ENCODE data around the gene FRZB. TPM values are rescaled to one million over a fixed set of nuclear protein-coding genes. Genes with fewer than 3 reads are reported as not detected.

Gene FRZB
- total RNA-seq (ENCODE audit: unreplicated experiment), result 2.2 TPM
- long read RNA-seq, partial matches to known transcripts, result 0 of 4 reads
- long read RNA-seq, other reads (novel, unspliced or antisense), result 0 of 4 reads

- no peak for TF ChIP-seq CTCF (IDR thresholded peaks at IDR 0.05; ENCODE audit: partially characterized antibody, unreplicated experiment)
Measured at GRCh38 chr2:182866461-182867406, at the start of gene FRZB. Gene FRZB, minus strand, starts transcription at chr2:182866637. Its CDS starts 85 bp downstream, at chr2:182866552.

GRCh38 chr2:182915369-182916326 is 49.2 kb upstream of the FRZB start:
- H3K27me3 Mint-ChIP-seq (ENCODE audit: unreplicated experiment), result no peaks in the 10 kb centered on the region
- H3K36me3 Mint-ChIP-seq (ENCODE audit: unreplicated experiment), result no peaks in the 10 kb centered on the region
- no peak for DNase-seq
- peak overlapping the region; percentile 22 for H3K27ac Mint-ChIP-seq (ENCODE audit: unreplicated experiment)
- peaks cover 2% of the 10 kb centered on the region for H3K4me1 Mint-ChIP-seq (ENCODE audit: low read depth, unreplicated experiment)
- TF ChIP-seq CTCF (IDR thresholded peaks at IDR 0.05; ENCODE audit: partially characterized antibody, unreplicated experiment), result no peak
- H3K4me3 Mint-ChIP-seq (ENCODE audit: unreplicated experiment), result no peak overlapping the region
- no peaks in the 10 kb centered on the region for H3K9me3 Mint-ChIP-seq (ENCODE audit: unreplicated experiment)

More at GRCh38 chr2:182866461-182867406, at the start of gene FRZB:
- Mint-ChIP-seq H3K36me3 (ENCODE audit: unreplicated experiment) (peaks cover 5% of the 10 kb centered on the region), H3K27ac (ENCODE audit: unreplicated experiment) (peak within 1 kb of the TSS; percentile 88), H3K4me3 (ENCODE audit: unreplicated experiment) (peak within 1 kb of the TSS; percentile 97), H3K4me1 (ENCODE audit: low read depth, unreplicated experiment) (peaks cover 17% of the 10 kb centered on the region), H3K27me3 (ENCODE audit: unreplicated experiment) (peaks cover 4% of the 10 kb centered on the region), H3K9me3 (ENCODE audit: unreplicated experiment) (peaks cover 5% of the 10 kb centered on the region)
- peak; percentile 72 for DNase-seq

GRCh38 chr2:182914852-182915251 is 48.4 kb upstream of the FRZB start:
- no peak for TF ChIP-seq CTCF (IDR thresholded peaks at IDR 0.05; ENCODE audit: partially characterized antibody, unreplicated experiment)
- Mint-ChIP-seq H3K4me1 (ENCODE audit: low read depth, unreplicated experiment) (no peaks in the 10 kb centered on the region), H3K36me3 (ENCODE audit: unreplicated experiment) (no peaks in the 10 kb centered on the region), H3K9me3 (ENCODE audit: unreplicated experiment) (no peaks in the 10 kb centered on the region), H3K27ac (ENCODE audit: unreplicated experiment) (no peak overlapping the region), H3K27me3 (ENCODE audit: unreplicated experiment) (no peaks in the 10 kb centered on the region), H3K4me3 (ENCODE audit: unreplicated experiment) (no peak overlapping the region)
- DNase-seq, result no peak

- Mint-ChIP-seq H3K36me3 (ENCODE audit: unreplicated experiment) (no peaks in the 10 kb centered on the region), H3K9me3 (ENCODE audit: unreplicated experiment) (no peaks in the 10 kb centered on the region), H3K4me3 (ENCODE audit: unreplicated experiment) (no peak overlapping the region), H3K4me1 (ENCODE audit: low read depth, unreplicated experiment) (no peaks in the 10 kb centered on the region), H3K27ac (ENCODE audit: unreplicated experiment) (no peak overlapping the region), H3K27me3 (ENCODE audit: unreplicated experiment) (no peaks in the 10 kb centered on the region)
- no peak for TF ChIP-seq CTCF (IDR thresholded peaks at IDR 0.05; ENCODE audit: partially characterized antibody, unreplicated experiment)
- no peak for DNase-seq
Measured at GRCh38 chr2:182913064-182913463, 46.6 kb upstream of the FRZB start.

All from glutamatergic neuron (in vitro differentiated cells).